B cell (primary cell): ENCODE results near the gene VANGL2. TPM values are rescaled to one million over a fixed set of nuclear protein-coding genes. Genes with fewer than 3 reads are reported as not detected.

ENCODE experiments used
- ATAC-seq: fragments of 200-7000 bp; cut with Tn5 transposase; one replicate; pipeline ENCODE4 v1.10.0; 2021; ENCODE audit warnings: low read depth, mild to moderate bottlenecking, moderate number of reproducible peaks, moderate library complexity
- CTCF ChIA-PET: fragments of 350-600 bp; sonication (Branson Sonifier 250); formaldehyde crosslinking; loops from one replicate; lab custom pipeline; 2021; ENCODE audit warnings: antibody characterized with exemption, inconsistent platforms; lab: Charles Lee
- POLR2A ChIA-PET: fragments of 350-600 bp; sonication (Branson Sonifier 250); formaldehyde crosslinking; loops from one replicate; lab custom pipeline; 2021; ENCODE audit warnings: antibody characterized with exemption; lab: Charles Lee
- DNase-seq: peaks from one replicate; pipeline ENCODE4 v3.0.0; 2013
- H2AFZ ChIP-seq: 2 replicates; pipeline ENCODE4 v1.6.1; 2012; ENCODE audit warnings: mild to moderate bottlenecking, low read depth, low read length; ENCODE audit not compliant: insufficient read depth, poor library complexity, severe bottlenecking
- H3K27ac ChIP-seq, 2 donors: 1 replicate in 1 of 2; 2 replicates in 1 of 2; pipeline ENCODE4 v1.5.1; 2012 to 2013; ENCODE audit warnings: low read length in 2 of 2, mild to moderate bottlenecking in 2 of 2, moderate library complexity in 1 of 2
- H3K27me3 ChIP-seq, 4 experiments: fragments of 200-600 bp in 1 of 4; sonication (generic) in 1 of 4; replicated peaks in 1 of 4; 1 replicate in 2 of 4; 2 replicates in 2 of 4; pipeline versions ENCODE4 v1.6.1 to v1.7.0; 2013 to 2016; ENCODE audit warnings: low read length in 3 of 4, mild to moderate bottlenecking in 2 of 4, mixed read lengths in 1 of 4, moderate library complexity in 1 of 4; ENCODE audit not compliant: insufficient read depth in 4 of 4, control insufficient read depth in 3 of 4; ENCODE audit errors: control extremely low read depth in 1 of 4
- H3K36me3 ChIP-seq, 2 experiments: replicated peaks in 1 of 2; 1 replicate in 1 of 2; 2 replicates in 1 of 2; pipeline versions ENCODE4 v1.6.1 to v1.7.1; 2013; ENCODE audit warnings: low read length in 1 of 2; ENCODE audit not compliant: insufficient read depth in 2 of 2, control insufficient read depth in 1 of 2; ENCODE audit errors: control extremely low read depth in 1 of 2, extremely low read depth in 1 of 2
- H3K4me1 ChIP-seq, 2 donors: fragments of 200-600 bp in 1 of 2; sonication (generic) in 1 of 2; 1 replicate in 1 of 2; 2 replicates in 1 of 2; pipeline versions ENCODE4 v1.5.1 to v1.6.1; 2013 to 2017; ENCODE audit warnings: low read length in 2 of 2; ENCODE audit not compliant: control insufficient read depth in 2 of 2, insufficient read depth in 2 of 2
- H3K4me2 ChIP-seq: replicated peaks from 2 replicates; pipeline ENCODE3; 2012; ENCODE audit warnings: mild to moderate bottlenecking, low read depth, low read length; ENCODE audit not compliant: poor library complexity, severe bottlenecking
- H3K4me3 ChIP-seq, 5 experiments: fragments of 200-600 bp in 1 of 5; sonication (generic) in 1 of 5; 1 replicate in 3 of 5; 2 replicates in 2 of 5; pipeline versions ENCODE4 v1.5.1 to v1.7.0; 2011 to 2016; ENCODE audit warnings: low read length in 4 of 5, mild to moderate bottlenecking in 4 of 5, low read depth in 2 of 5, control low read depth in 1 of 5, moderate library complexity in 1 of 5; ENCODE audit not compliant: insufficient read depth in 1 of 5; ENCODE audit errors: control extremely low read depth in 1 of 5, extremely low read depth in 1 of 5
- H3K79me2 ChIP-seq: fragments of 200-600 bp; sonication (generic); one replicate; pipeline ENCODE4 v1.6.0; 2016; ENCODE audit warnings: low read length; ENCODE audit not compliant: control insufficient read depth, insufficient read depth
- H3K9ac ChIP-seq: fragments of 200-600 bp; sonication (generic); 2 replicates; pipeline ENCODE4 v1.6.1; 2017; ENCODE audit warnings: mild to moderate bottlenecking, low read length, moderate library complexity
- H3K9me3 ChIP-seq, 3 donors: one replicate each; pipeline versions ENCODE4 v1.6.1 to v1.7.1; 2013; ENCODE audit warnings: low read length in 2 of 3; ENCODE audit not compliant: control insufficient read depth in 2 of 3, insufficient read depth in 1 of 3; ENCODE audit errors: control extremely low read depth in 1 of 3
- H4K20me1 ChIP-seq: 2 replicates; pipeline ENCODE4 v1.6.0; 2012; ENCODE audit warnings: mild to moderate bottlenecking, low read length; ENCODE audit not compliant: insufficient read depth, control insufficient read depth, poor library complexity, severe bottlenecking
- H3K27ac Mint-ChIP-seq: one replicate; pipeline ENCODE4 v1.8.0; 2021; ENCODE audit warnings: mixed read lengths
- H3K27me3 Mint-ChIP-seq: one replicate; pipeline ENCODE4 v1.8.0; 2021; ENCODE audit warnings: mixed read lengths
- H3K4me1 Mint-ChIP-seq: one replicate; pipeline ENCODE4 v1.8.0; 2021; ENCODE audit warnings: mixed read lengths
- H3K4me3 Mint-ChIP-seq: one replicate; pipeline ENCODE4 v1.8.0; 2021; ENCODE audit warnings: mixed read lengths
- H3K9me3 Mint-ChIP-seq: one replicate; pipeline ENCODE4 v1.8.0; 2022; ENCODE audit warnings: mixed read lengths; ENCODE audit not compliant: insufficient read depth
- EZH2 ChIP-seq: IDR thresholded peaks from 2 replicates; pipeline ENCODE4 v1.6.1; 2012; ENCODE audit warnings: borderline replicate concordance, low read depth, mild to moderate bottlenecking, moderate library complexity, low read length; ENCODE audit not compliant: insufficient read depth, poor library complexity, severe bottlenecking
- WGBS: methylation state at CpG from one replicate; pipeline ENCODE4 v1.1.5; 2013; ENCODE audit warnings: missing lambda C conversion rate; ENCODE audit not compliant: insufficient coverage; 5-methylcytosine and 5-hydroxymethylcytosine counted together
- intact Hi-C: fragments of 100-400 bp; cut with micrococcal nuclease; formaldehyde crosslinking; loops from one replicate; pipeline ENCODE4 v1.10.0; 2022
- polyA plus RNA-seq: library from polyadenylated mRNA; depleted of rRNA; stranded (reverse); fragments of >200 nt; gene quantifications from 2 replicates; pipeline ENCODE4 v1.2.3, GENCODE V29; 2012
- total RNA-seq, 2 donors: library from RNA; stranded (reverse); fragments of 120-200 nt in 1 of 2; gene quantifications; 1 replicate in 1 of 2; 2 replicates in 1 of 2; pipeline versions ENCODE4 v1.2.3 to v1.2.4, GENCODE V29; 2013 to 2022
- TF ChIP-seq, protein P1 (sequence below): fragments of 200-600 bp; IDR thresholded peaks from one replicate; pipeline ENCODE4 v1.8.0; 2022; ENCODE audit warnings: antibody characterized with exemption, mild to moderate bottlenecking

The VANGL2 gene
- total and polyA plus RNA-seq, 2 donors (not counting 1 experiment from before 2014, with no cell fraction given) = 0.48 to 14.4 TPM

DNA sequence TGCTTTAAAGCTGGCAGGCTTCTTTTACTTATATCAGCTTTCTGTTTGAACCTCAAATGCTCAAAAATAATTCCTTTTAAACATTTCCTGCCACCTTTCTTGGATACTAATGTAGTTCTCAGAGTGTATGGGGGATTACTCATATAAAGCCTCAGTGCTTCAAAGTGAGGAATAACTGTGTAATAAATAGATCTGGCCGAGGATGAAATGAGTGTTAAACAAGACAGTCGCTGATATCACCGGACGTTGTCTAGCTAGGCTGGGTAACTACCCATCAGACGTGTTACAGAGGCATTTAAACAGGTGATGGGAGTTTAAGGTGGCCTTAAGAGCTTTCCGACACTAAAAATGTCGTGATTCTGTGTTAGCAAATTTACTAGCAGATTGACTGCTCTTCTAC lies 53.1 kb downstream of the VANGL2 start:
- Histone ChIP-seq H3K9me3 (peaks cover 0 to 1% (median 0%) of the 10 kb centered on the region in 3 donors), H3K36me3 (no peaks in the 10 kb centered on the region), H3K4me3 (peak overlapping the region in 1 of 5 experiments; percentile 4), H3K4me1 (peaks cover 31 to 37% of the 10 kb centered on the region in 2 donors), H3K9ac (no peak overlapping the region), H3K79me2 (no peaks in the 10 kb centered on the region), H3K27me3 (no peaks in the 10 kb centered on the region), H4K20me1 (no peaks in the 10 kb centered on the region), H3K4me2 (peak overlapping the region; percentile 32), H2AFZ (peak overlapping the region; percentile 39), H3K27ac (peak overlapping the region in 1 of 2 donors; percentile 9)
- TF ChIP-seq EZH2 = no peak
- TF ChIP-seq, protein P1, sequence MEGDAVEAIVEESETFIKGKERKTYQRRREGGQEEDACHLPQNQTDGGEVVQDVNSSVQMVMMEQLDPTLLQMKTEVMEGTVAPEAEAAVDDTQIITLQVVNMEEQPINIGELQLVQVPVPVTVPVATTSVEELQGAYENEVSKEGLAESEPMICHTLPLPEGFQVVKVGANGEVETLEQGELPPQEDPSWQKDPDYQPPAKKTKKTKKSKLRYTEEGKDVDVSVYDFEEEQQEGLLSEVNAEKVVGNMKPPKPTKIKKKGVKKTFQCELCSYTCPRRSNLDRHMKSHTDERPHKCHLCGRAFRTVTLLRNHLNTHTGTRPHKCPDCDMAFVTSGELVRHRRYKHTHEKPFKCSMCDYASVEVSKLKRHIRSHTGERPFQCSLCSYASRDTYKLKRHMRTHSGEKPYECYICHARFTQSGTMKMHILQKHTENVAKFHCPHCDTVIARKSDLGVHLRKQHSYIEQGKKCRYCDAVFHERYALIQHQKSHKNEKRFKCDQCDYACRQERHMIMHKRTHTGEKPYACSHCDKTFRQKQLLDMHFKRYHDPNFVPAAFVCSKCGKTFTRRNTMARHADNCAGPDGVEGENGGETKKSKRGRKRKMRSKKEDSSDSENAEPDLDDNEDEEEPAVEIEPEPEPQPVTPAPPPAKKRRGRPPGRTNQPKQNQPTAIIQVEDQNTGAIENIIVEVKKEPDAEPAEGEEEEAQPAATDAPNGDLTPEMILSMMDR = no peak
- Mint-ChIP-seq H3K4me3 (peak overlapping the region; percentile 77), H3K4me1 (peaks cover 53% of the 10 kb centered on the region), H3K27ac (peak overlapping the region; percentile 79), H3K27me3 (no peaks in the 10 kb centered on the region), H3K9me3 (peaks cover 2% of the 10 kb centered on the region)
- DNase-seq (peak; percentile 26), ATAC-seq (peak; percentile 41)
- CTCF ChIA-PET = interaction anchor here (1.0 to 1.5 kb wide), 2 partner anchors 21 to 153 kb away, joined by 4 read pairs; no protein-coding TSS in a partner anchor
- POLR2A ChIA-PET = no interaction called here
- intact Hi-C loops = no loop called here
- 57% methylated on average over 7 of the region's 7 CpGs for WGBS

DNA sequence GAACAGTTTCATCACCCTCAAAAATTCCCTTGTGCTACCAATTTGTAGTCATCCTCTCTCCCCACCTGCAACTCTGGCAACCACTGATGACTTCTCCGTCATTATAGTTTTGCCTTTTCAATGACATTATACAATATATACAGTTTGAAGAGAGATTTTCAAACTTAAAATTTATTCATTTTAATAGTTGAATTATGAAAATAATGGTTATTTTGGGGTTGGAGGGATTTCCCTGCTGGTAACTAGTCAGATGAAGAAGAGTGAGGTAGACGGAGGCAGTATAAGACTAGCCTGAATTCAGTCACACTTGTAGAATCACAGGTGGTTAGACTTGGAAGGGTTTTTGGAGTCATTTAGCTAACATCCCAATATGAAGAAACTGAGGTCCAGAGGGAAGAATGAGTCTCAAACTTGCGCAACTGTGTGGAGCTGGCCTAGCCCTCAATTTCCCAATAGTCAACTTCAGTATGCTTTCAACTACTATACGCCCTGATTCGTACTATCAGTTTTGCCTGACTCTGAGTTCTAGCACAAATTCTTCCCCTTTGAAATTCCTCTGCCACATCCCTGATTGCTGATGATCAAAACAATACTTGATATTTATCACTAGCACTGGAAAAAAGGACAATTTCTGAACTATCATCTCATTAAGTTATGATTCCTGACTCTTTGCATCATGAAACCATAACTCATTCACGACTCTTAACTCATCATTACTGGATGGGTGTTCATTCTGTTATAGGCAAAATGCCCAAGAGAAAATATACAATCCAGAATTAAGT lies 54.2 kb downstream of the VANGL2 start:
- Histone ChIP-seq H4K20me1 (no peaks in the 10 kb centered on the region), H3K27ac (no peak overlapping the region), H3K27me3 (no peaks in the 10 kb centered on the region), H2AFZ (peak overlapping the region; percentile 16), H3K36me3 (no peaks in the 10 kb centered on the region), H3K4me1 (peaks cover 42 to 48% of the 10 kb centered on the region in 2 donors), H3K4me2 (peak overlapping the region; percentile 0), H3K9ac (no peak overlapping the region), H3K4me3 (no peak overlapping the region), H3K9me3 (no peaks in the 10 kb centered on the region), H3K79me2 (no peaks in the 10 kb centered on the region)
- H3K4me1 Mint-ChIP-seq = peaks cover 59% of the 10 kb centered on the region
- DNase-seq (no peak), ATAC-seq (no peak)
- WGBS = 74% methylated on average over 3 of the region's 6 CpGs
- peaks cover 2% of the 10 kb centered on the region for H3K9me3 Mint-ChIP-seq
- TF ChIP-seq, protein P1 = no peak
- no peak for TF ChIP-seq EZH2
- intact Hi-C loops = no loop called here
- peak overlapping the region; percentile 62 for H3K4me3 Mint-ChIP-seq
- H3K27ac Mint-ChIP-seq = peak overlapping the region; percentile 47
- CTCF ChIA-PET = interaction anchor here (0.7 to 1.5 kb wide), 3 partner anchors 11 to 153 kb away, joined by 3 to 4 read pairs (median 3); no protein-coding TSS in a partner anchor
- POLR2A ChIA-PET = interaction anchor here (0.6 kb wide), 1 partner anchor 28 kb away, joined by 3 read pairs; no protein-coding TSS in a partner anchor
- H3K27me3 Mint-ChIP-seq = no peaks in the 10 kb centered on the region
